Fibroblast of pulmonary artery (primary cell): ENCODE data around the gene RYR3.

Experiments
- DNase-seq: peaks from one replicate; pipeline ENCODE4 v3.0.0-alpha.2; 2010; ENCODE audit warnings: low read depth
- H3K4me3 ChIP-seq: replicated peaks from 2 replicates; pipeline ENCODE4 v1.5.1; 2011; ENCODE audit warnings: low read depth, mild to moderate bottlenecking, control low read depth, low read length, moderate library complexity
- TF ChIP-seq, protein P1 (sequence below): IDR thresholded peaks from 2 replicates; pipeline ENCODE4 v1.5.1; 2011; ENCODE audit warnings: mild to moderate bottlenecking, control low read depth, low read length, inconsistent platforms; ENCODE audit errors: missing control alignments

The RYR3 gene

DNA sequence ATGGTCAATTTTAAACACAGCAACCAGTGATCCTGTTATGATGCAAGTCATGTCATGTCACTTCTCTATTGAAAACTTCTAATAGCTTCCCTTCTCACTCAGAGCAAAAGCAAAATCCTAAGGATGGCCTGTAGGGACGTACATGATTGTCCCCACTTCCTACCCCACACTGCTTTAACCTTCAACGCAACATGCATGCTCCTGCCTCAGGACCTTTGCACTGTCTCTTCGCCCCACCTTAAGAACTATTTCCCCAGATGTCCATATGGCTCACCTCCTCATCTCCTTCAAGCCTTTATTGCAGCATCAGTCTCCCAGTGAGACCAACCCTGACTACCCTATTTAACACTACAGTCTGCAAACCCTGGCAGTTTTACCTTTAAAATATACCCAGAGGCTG, 443.5 kb downstream of the RYR3 start:
- H3K4me3 ChIP-seq: no peak overlapping the region
- TF ChIP-seq, protein P1, sequence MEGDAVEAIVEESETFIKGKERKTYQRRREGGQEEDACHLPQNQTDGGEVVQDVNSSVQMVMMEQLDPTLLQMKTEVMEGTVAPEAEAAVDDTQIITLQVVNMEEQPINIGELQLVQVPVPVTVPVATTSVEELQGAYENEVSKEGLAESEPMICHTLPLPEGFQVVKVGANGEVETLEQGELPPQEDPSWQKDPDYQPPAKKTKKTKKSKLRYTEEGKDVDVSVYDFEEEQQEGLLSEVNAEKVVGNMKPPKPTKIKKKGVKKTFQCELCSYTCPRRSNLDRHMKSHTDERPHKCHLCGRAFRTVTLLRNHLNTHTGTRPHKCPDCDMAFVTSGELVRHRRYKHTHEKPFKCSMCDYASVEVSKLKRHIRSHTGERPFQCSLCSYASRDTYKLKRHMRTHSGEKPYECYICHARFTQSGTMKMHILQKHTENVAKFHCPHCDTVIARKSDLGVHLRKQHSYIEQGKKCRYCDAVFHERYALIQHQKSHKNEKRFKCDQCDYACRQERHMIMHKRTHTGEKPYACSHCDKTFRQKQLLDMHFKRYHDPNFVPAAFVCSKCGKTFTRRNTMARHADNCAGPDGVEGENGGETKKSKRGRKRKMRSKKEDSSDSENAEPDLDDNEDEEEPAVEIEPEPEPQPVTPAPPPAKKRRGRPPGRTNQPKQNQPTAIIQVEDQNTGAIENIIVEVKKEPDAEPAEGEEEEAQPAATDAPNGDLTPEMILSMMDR: no peak
- DNase-seq: no peak

DNA sequence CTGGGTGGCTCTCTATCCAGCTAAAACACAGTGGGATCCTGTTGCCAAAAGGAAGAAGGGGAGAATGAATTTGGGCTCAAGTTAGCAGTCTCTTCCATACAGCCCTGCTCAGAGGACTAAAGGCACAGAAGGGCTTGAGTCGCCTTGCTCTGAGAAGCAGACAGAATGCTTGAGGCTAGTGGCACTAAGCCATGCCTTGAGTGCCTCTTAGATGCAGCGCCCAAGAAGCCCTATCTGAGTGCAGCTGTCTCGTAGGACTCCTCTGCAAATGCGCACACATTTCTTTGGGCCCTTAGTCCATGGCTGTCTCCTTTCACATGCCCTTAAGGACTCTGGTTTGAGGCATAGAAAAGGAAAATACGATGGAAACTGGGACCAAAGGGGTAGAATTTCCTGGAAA, 446.2 kb downstream of the RYR3 start:
- no peak for DNase-seq
- H3K4me3 ChIP-seq: no peak overlapping the region
- TF ChIP-seq, protein P1: no peak

DNA sequence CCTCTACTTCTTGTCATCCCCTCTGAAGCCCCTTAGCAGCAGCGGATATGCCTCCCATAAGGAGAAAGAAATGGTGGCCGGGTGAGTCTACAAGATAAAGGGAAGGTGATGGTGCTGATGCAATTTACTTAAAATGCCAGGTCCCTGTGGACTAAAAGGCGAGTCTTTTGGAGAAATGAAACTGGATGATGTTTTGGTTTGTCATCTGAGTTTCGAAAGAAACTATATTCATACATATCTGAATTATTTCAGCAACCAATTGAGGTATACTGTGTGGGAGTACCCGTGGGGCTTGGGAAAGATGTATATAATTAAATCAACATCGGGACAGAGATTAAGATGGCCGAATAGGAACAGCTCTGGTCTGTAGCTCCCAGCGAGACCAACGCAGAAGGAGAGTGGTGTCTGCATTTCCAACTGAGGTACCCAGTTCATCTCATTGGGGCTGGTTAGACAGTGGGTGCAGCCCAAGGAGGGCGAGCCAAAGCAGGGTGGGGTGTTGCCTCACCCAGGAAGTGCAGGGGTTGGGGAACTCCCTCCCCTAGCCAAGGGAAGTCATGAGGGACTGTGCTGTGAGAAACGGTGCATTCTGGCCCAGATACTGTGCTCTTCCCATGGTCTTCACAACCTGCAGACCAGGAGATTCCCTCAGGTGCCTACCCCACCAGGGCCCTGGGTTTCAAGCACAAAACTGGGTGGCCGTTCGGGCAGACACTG, 446.9 kb downstream of the RYR3 start:
- TF ChIP-seq, protein P1: no peak
- DNase-seq: no peak
- H3K4me3 ChIP-seq: no peak overlapping the region

DNA sequence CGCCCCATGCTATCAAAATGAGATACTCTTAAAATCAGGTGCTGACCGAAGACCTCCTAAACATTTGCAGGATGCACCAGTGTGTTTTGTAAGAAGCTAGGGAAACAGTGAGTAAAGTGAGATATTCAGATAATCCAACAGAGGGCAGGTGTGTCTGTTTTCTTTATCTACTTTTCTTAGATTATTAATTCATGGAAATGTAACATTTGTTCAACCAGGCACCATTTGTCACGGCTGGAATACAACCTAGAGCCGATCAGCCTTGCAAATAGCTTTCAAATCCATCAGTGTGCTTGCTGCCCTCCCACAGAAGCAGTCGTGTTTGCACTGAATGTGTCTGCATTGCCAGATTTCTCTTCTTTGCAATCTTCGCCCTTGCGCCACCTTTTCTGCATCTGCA, 455.6 kb downstream of the RYR3 start:
- peak; percentile 5 for DNase-seq
- H3K4me3 ChIP-seq: no peak overlapping the region
- TF ChIP-seq, protein P1: no peak

DNA sequence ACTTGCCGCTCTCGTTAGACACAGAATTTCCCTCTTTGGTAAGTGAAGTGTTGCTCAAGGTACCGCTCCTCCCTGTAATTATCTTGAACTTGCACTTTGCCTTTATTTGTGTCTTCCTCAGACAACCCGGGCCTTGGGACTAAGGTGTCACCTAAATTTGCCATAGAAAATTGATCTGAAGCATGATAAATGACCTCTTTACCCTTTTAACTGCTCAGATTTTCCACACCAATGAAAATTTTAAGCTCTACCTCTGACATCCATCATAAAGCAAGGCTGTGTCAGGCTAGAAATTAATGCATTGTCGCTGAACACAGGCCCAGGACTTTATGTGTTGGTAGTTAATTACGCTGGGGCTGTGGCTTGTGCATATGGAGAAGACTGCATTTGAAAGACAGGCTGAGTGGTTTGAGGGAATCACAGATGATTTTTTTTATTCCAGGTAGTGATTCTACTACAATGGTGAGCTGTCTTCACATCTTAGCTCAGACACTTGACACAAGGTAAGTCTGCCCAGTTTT, 458.0 kb downstream of the RYR3 start:
- TF ChIP-seq, protein P1: no peak
- no peak overlapping the region for H3K4me3 ChIP-seq
- DNase-seq: no peak

DNA sequence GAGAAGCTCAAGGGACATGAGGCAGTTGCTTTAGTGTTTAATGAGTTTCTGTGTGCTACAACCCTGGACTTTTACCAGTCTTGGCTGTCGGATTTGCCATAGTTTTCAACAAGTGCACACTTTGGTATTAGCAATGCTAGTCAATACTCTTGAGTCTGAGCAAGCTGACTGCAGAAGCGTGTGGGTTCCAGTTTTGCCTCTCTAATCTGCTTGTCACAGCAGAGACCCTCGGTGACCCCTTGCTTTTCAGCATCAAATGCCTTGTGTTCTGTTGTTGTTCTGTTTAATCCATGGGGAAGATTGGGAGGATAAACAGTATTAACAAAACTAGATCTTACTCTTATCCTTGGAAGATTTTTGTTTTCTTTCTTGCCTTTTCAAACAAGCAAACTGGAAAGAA, 463.2 kb downstream of the RYR3 start:
- no peak for DNase-seq
- H3K4me3 ChIP-seq: no peak overlapping the region
- TF ChIP-seq, protein P1: no peak

DNA sequence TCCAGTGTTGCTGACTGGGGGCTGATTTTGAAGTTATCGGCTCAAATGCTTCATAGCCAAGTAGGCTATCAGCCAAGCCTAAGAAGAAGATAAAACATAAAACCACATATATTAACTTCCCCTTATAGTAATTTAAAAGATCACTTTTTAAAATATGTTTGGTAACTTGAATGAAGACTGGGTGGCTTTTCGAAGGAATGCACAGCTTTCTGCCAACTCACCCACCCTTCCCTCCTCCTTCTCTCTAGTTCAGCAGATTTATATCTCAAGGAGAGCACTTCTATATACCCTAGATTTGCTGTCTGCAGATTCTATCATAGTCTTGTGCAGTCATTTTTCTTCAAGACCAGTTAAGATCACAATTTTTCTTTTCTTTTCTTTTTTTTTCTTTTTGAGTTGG, 468.1 kb downstream of the RYR3 start:
- no peak overlapping the region for H3K4me3 ChIP-seq
- TF ChIP-seq, protein P1: no peak
- no peak for DNase-seq
